HG03095 (cell line): Measurements from ENCODE around the gene AVP.

Experiments used
- ATAC-seq: cut with Tn5 transposase; IDR thresholded peaks from one replicate; pipeline ENCODE4 v1.9.1; 2021; ENCODE audit warnings: moderate library complexity; ENCODE audit not compliant: unreplicated experiment

The AVP gene

DNA sequence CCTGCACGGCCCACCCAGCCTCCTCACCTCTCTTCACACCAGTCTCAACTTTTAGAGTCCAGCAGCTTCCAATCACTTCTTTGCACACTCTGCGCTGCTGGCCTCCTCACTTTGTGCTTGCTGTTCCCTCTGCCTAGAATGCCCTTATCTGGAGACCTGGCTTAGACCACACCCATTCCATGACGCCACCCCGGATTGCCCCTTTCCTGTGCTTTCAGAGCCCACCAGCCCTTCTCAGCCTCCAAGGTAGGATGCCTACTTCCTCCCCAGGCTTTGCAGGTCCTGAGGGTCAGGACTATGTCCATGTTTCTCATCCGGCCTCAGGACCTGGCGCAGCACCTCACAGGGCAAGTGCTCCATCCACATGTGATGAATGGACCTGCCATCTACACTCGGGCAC is 27.0 kb upstream of the AVP start:
- no peak for ATAC-seq

DNA sequence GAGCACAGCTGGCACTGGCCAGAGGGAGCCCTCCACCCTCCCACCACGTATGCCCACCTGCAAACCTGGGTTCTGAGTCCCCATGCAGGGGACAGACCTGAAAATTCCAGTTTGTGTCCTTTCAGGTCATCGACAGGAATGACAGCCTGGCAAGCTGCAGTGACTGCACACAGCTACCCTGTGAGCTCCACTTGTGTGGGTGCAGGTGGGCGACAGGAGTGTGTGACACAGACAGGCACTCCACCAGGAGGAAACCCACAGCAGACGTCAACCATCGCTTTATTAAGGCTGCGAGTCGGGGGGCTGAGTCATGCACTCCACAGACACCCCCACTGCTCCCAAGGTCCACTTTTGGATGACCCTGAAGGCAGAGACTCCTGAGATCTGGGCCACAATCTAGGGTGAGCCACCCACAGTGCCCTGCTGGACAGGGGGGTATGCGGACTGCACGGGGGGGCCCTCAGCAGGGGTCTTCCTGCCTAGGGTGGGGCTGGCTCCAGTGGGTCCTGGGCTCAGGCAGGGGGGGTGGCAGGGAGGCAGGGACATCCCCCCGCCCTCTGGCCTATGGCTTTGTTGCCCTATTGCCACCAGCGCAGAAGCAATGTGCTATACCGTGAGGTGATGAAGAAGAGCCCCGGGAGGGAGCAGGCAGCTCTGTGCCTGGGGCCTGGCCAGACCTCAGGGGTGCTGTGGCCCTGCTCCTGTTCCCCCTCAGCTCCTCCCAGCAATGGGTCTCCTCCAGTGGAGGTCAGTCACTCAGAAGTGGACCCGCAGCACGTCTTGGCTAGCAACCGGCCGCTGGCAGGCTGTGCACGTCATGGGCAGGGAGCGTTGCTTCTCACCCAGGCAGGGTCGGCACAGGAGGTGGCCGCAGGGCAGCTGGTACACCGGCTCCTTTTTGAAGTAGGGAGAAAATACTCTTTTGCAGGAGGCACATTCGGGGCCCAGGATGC is 25.1 kb upstream of the AVP start:
- no peak for ATAC-seq

DNA sequence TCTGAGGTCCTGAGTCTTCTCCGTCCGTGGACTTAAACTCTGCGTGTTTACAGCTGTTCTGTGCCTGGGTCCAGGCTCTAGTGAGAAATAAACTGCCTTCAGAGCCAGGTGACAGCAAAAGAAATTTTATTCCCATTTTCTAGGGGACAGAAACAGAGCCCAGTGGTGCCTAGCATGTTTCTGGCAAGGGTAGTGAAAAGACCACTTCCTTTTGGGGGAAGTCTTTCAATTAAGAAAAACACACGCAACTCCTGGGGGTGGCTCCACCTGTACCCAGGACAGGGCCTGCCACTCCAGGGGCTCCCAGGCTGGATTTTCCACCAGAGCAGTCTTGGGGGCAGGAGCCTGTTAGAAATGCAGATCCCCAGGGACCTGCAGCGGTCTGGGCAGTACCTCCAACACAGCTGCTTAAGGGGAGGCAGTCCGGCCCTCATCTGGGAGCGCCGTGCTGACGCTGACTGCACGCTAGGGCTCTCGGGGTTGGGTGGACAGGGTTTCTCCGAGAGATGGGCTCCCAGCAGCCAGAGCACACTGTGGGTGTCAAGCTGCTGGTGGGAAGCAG is 23.0 kb upstream of the AVP start:
- no peak for ATAC-seq

DNA sequence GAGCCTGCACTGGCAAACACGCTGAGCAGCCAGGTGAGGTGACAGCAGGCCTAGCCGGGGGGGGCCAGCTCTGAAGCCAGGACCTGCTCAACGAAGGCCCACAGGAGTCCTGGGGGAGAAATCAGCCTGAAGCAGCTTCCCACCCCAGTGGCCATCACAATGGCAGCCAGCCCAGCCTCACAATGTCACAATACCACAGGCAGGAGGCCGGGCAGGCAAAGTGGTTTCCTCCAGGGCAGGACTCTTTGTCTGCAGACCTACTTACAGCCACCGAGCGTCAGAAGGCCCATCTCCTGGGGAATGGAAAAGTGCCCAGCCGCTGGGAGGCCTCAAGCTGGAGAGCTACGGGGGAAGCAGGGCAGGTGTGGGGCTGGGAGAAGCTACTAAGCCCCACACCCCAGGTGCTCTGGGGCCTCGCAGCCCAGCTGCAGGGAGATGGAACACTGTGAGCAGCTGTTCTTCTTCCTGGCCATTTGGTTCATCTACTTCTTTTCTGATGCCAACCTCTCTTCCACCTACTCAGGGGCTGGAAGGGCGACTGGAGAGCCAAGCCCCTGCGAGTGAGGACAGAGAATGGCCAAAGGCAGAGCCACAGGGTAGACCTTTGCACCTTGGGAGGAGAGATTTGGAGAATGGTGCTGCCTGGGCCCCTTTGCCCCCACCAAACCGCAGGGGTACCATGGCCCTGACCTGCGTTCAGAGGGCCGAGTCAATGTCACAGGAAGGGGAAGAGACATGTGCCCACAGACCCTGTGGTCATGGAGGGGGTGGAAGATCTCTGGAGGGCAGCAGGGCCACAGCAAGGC is 22.3 kb upstream of the AVP start:
- ATAC-seq = no peak

DNA sequence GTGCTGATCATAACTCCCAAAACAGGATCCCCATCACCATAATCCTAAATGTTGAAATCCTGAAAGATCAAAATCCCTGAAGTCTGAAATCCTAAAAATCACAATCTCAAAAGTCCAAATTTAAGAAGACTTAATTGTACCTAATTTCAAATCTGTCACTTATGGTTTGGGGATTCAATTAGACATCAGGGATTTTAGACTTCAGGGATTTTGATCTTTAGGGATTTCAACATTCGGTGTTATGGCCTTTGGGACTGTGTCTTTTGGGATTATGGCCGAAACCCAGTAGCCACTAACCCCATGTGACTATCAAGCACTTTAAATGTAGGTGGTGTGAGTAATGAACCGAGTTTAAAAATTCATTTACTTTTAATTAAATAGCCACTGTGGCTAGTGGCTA is 21.7 kb upstream of the AVP start:
- no peak for ATAC-seq

DNA sequence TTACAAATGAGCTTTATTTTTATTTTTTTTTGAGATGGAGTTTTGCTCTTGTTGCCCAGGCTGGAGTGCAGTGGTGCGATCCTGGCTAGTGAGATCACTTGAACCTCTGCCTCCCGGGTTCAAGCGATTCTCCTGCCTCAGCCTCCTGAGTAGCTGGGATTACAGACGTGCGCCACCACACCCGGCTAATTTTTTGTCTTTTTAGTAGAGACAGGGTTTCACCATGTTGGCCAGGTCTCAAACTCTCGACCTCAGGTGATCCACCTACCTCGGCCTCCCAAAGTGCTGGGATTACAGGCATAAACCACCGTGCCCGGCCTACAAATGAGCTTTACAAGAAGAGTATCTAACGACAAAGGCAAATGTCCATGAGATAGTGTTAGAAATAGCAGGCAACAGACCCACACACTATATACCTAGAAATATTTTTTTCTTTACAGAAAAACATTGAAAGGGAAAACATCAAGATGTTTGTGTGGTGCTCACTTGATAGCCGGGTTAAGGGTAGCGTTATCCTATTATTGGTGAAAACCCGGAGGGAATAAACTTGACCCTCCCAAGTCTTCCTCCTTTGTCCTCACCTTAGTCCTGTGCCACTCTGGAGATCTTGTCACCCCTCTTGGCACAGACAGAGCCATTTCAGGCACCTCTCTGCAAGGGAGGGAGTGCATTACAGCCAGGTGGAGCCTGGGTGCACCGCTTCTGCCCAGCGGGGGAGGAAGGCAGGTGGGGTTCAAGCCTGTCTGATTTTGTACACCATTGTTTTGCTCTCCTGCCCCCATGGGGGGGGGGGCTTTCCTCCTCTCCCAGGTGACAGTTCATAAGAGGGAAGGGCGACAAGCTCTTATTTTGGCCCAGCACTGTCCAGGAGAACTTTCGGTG is 21.0 kb upstream of the AVP start:
- no peak for ATAC-seq

DNA sequence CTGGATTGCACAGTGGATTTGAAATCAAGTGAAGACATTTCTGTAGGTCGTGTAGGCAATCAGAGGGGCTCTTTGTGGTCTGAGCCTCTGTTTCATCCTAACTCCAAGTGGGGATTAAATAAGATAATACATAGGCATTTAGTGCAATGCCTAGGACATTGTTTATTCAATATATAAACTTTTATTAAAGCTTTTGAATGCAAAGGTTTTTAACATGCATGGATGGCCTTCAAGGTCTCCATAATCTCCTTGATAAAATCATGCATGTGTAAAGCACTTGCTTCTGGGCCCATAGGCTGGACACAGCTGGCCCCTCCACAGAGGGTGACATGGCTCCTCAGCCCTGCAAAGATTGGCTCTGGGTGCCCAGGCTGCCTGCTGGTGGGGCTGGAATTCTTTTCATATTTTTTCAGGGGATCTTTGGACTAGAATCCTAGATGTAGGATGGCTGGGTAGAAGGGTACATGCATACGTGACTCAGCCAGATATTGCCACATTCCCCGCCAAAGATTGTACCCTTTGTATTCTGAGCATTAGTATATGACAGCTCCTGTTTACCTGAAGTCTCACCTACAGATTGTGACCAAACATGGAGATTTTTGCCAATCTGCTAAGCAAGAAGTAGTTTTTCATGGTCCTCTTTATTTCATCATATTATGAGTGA is 19.0 kb upstream of the AVP start:
- ATAC-seq = no peak

DNA sequence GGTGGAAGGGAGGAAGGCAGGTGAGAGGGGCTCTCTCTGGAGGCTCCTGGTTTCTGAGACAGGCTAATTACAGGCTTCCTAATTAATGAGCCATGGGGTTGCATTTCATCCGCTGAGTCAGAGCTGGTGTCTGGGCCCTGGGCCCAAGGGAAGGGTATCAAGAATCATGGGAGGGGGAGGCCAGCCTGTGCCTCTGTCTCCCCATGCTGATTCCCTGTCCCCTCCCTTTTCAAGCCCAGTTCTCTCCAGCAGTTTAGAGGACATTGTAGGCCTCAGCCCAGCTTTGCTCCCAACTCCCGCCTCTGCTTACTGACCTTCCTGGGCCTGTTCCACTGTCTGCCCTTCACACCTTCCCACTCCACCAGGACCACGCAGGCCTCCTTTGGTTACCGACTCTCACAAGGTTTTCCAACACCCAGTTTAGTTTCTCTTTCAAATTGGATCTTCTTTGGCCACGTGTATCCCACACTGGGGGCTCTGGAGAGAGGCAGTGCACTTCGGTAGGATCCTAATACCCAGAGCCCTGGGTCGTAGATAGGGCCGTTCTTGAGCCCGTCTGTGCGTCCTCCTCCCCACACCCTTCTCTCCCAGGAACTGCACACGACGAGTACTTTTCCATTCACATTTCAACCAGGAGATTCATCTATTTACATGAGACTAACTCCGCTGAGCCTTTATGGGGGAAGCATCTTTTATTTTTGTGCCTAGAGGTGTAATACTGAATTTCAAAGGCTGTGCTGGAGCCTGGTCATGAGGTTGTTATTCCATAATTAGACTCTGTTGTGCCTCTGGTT is 18.2 kb upstream of the AVP start:
- no peak for ATAC-seq

DNA sequence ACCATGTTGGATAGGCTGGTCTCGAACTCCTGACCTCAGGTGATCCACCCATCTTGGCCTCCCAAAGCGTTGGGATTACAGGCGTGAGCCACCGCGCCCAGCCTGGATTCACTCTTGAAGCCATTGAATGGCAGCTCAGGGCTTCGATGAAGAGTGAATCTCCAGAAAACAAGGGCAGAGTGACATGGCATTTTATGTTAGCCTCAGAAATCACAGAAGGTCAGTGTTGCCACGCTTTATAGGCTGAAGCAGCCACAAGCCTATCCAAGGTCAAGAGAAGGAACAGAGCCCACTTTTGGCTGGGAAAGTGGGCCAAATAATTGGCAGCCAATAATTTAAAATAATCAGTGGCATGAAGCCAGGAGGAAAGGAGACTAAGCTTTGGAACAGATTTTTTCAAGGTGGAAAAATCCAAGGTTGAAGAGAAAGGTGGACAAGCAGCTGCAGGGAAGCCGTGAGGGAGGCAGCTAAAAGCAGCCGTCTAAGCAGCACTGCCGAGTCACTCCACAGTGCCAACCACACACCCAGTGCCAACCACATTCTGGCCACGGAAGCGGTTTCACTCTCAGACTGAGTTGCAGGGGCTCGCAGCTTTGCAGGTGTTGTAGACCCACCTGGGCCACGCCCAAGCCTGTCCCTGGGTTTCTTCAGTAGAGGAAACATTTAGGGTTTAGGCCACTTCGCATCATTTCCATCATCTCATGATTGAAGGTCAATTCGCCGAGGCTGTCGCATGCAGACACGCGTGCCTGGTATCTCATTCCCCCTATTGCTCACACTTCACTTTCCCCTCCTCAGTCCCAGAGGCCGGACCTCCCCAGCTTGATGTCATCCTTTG is 17.4 kb upstream of the AVP start:
- ATAC-seq = no peak

DNA sequence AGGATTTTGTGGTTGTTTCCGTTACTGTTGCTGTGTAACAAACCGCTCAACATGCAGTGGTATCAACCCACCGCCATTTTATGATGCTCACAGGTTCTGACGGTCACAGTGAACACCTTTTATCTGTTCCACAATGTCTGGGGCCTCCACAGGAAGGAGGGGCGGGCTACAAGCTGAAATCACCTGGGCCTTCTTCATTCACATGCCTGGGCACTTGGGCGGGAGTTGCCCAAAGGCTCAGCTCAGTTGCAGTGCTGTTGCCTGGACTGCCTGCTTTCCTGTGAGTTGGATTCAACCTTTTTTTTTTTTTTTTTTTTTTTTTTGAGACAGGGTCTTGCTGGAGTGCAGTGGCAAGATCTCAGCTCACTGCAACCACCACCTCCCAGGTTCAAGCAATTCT is 16.7 kb upstream of the AVP start:
- no peak for ATAC-seq

DNA sequence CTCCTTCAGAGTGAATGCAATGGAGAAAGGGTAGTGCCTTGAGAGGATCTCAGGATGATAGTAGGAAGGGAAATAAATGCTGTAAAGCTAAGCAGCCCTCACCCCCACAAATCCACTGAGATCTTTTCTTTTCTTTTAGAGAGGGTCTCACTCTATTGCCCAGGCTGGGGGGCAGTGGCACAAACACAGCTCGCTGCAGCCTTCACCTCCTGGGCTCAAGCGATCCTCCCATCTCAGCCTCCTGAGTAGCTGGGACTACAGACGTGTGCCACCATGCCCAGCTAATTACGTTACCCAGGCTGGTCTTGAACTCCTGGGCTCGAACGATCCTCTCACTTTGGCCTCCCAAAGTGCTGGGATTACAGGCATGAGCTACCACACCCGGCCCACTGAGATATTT is 16.0 kb upstream of the AVP start:
- no peak for ATAC-seq

DNA sequence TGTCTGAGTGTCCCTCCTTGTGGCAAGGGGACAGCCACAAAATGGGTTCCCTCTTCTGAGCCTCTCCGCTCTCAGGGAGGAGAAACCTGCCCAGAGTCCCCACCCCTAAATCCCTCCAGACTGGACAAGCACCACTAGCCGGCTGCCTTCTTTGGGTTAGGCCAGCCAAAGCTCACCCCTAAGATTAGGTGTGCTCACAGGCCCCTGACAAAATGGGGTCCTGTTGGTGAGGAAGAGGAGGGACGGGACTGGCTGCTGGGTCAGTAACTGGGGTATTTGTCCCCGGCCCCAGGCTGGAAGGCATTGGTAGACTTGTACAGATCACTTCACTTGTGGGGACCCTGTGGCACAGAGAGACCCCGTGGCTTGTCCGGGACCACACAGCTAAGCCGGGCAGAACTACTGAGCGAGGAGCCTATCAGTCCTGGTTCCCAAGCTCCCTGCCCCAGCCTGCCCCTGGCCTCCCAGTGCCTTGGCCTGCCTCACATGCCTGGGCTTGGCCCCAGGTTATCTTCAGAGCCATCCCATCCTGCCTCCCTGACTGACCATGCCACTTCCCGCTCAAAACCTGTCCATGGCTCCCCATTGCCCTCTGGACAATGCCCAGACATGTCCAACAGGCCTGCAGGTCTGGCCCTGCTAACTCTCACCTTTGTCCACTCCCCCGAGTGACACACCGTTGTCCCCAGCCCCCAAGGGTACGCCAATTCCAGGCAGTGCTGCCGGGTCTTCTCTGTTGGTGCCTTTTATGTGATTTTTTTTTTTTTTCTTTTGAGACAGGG is 10.5 kb upstream of the AVP start:
- ATAC-seq = no peak

DNA sequence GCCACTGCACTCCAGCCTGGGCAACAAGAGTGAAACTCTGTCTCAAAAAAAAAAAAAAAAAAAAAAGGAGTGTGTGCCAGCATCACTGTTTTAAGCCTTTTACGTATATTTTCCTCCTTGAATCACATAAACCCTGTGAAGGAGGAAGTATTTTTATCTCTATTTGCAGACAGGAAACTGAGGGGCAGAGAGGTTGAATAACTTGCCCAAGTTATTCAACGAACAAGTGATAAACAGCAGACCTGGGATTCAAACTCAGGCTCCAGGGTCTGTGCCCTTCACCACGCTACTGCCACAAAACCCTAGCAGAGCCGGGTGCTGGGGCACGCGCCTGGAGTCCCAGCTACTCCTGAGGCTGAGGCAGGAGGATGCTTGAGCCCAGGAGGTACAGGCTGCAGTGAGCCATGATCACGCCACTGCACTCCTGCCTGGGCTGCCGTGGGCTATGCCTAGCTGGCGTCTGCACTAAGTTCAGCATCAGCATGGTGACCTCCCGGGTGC is 9.4 kb upstream of the AVP start:
- ATAC-seq = no peak

DNA sequence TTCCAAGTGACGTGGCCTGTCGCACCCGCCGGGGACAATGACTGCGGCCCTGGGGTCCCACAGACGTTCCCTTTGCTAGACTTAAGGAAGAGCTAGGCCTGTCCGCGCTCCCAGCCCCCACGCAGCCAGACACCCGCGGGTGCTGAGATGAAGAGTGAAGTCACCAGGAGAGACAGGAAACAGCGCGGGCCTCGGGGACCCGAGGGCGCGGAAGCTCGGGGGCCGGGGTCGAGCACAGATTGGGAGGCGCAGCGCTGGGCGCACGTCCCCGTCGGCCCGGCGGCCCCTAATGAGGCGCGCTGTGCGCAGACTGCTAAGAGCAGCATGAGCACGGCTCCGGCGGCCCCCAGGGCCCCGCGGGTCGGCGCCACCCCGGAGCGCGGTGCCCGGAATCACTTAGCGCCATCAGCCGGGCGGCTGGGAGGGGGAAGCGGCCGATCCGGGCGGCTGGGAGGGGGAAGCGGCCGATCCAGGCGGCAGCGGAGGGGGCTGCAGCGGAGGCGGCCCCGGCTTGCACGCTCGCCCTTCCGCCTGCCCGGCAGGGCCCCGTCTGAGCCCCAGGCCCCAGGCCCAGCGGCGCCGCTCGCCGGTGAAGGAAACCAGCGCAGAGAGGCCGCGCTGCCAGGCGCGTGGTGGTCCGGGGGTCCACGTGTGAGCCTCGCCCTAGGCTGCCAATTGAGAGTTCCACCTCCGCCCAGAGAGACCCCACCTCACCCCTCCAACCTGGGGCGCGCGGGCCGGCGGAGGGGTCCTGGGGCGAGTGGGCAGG is 8.3 kb upstream of the AVP start:
- ATAC-seq = no peak

DNA sequence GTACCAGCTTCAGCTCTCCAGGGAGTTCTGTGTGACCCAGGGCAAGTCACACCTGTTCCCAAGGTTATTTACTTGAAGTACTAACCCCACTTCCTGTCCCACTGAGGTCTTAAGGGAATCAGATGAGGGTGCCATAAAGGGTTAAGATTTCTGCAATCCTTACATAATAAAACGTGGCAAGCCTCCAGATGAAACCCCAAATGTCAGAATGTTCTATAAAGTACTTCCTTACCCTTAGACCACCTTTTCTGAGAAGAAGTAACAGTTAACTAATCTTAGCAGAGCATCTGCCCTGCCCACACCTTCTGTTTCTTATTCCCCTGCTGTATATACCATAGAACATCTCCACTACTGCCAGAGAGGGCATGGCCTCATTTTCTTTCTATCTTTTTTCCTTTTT is 6.0 kb upstream of the AVP start:
- ATAC-seq = no peak

DNA sequence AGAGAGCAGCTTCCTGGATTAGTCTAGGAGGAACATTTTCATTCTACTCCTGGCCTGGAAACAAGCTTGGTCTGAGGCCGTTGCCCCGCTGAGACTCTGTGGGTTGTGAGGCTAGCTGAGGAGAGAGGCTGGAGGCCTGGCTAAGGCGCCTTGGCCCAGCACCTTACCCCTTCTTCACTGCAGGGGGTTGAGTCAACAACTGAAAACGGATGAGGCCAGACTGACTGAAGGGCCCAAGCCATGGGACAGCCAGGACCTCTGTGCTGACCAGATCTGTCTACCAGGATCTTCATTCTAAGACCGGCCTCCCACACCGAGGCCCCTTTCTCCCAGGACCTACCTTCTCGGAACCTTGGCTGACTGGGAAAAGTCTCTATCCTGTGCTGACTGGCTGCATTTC is 3.5 kb upstream of the AVP start:
- no peak for ATAC-seq

DNA sequence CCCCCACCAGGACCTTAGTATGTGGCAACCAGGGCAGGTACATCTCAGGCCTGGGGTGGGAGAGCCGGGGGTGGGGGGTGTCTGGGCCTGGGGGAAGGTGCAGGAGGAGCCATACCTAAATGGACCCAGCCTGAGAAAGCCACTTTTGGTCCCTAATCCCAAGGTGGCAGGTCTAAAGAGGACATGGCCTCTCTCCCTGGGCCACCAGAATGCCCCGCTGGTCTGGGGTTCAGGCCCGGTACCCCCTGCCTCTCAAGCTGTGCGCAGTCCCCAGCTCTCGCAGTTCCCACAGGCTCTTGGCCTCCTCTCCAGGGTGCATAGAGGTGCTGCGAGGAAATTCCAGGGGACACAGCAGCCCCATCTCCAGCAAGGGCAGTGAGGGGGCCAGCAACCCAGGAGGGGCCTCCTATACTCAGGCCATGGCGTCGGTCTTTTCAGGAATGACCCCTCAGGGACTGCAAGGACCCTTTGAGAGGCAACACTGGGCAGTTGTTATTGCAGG is 1.1 kb upstream of the AVP start:
- no peak for ATAC-seq
